SK-N-MC (cell line): Measurements from ENCODE around the gene OSM.

Experiments used
- DNase-seq: peaks from one replicate; pipeline ENCODE4 v3.0.0-alpha.2; 2011; ENCODE audit warnings: low read depth, low spot score
- H3K27ac ChIP-seq: fragments of 200-600 bp; sonication (generic); 2 replicates; pipeline ENCODE4 v1.5.1; 2016; ENCODE audit warnings: mixed run types
- H3K36me3 ChIP-seq: fragments of 200-600 bp; sonication (generic); 2 replicates; pipeline ENCODE4 v1.6.1; 2017; ENCODE audit warnings: antibody characterized with exemption, low read length, mixed read lengths; ENCODE audit not compliant: insufficient read depth
- H3K4me3 ChIP-seq: fragments of 200-600 bp; sonication (generic); 2 replicates; pipeline ENCODE4 v1.5.1; 2016
- H3K9ac ChIP-seq: fragments of 200-600 bp; sonication (generic); 2 replicates; pipeline ENCODE4 v1.8.0; 2017; ENCODE audit warnings: mixed run types, mixed read lengths; ENCODE audit not compliant: insufficient read length
- H3K9me3 ChIP-seq: fragments of 200-600 bp; sonication (generic); 2 replicates; pipeline ENCODE4 v1.6.1; 2017; ENCODE audit warnings: low read depth, mild to moderate bottlenecking, antibody characterized with exemption, low read length, moderate library complexity, mixed read lengths
- EZH2 ChIP-seq: fragments of 200-600 bp; sonication (generic); IDR thresholded peaks from one replicate; pipeline ENCODE4 v1.6.1; 2017; ENCODE audit warnings: antibody characterized with exemption
- FOXP2 ChIP-seq: optimal IDR thresholded peaks from 2 replicates; pipeline ENCODE3; 2011; ENCODE audit warnings: mild to moderate bottlenecking, moderate library complexity; ENCODE audit not compliant: insufficient read depth; ENCODE audit errors: extremely low read length, control extremely low read depth
- POLR2AphosphoS5 ChIP-seq: IDR thresholded peaks from 2 replicates; pipeline ENCODE4 v1.6.1; 2012; ENCODE audit warnings: mild to moderate bottlenecking, low read depth, low read length, borderline replicate concordance

OSM gene

DNA sequence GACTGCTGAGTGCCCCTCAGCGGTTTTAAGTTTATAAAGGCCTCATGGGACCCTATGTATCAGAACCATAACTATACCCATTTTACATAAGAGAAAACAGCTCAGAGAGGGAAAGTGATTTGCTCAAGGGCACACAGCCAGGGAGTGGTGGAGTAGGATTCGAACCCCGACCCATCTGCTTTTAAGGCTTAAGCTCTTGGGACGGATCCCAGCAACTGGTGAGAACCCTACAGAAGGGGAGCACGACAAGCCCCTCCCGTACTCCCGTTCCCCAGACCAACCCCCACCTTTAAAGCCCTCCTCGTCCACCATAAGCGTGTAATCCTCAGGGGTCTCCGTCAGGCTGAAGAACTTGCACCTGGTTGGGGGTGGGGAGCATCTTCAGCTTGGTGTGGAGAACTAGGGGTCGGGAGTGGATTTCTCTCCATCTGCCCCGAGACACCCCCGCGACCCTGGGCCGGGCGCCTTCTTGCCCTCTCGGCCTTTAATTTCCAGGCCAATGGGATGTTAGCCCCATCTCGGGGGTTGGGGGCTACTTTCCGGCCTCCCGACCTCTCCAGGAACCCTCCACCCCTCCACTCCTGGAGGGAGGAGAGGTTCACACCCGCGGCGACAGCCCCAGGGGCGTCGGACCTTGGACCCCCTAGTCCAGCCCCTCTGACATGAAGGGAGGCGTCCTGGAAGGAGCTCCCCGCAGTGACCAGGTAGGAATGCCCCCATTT, 21.9 kb upstream of the OSM start:
- H3K9me3 ChIP-seq: no peaks in the 10 kb centered on the region
- no peak for TF ChIP-seq FOXP2
- peak overlapping the region; percentile 10 for H3K9ac ChIP-seq
- no peak for DNase-seq
- no peaks in the 10 kb centered on the region for H3K36me3 ChIP-seq
- H3K27ac ChIP-seq: no peak overlapping the region
- peak overlapping the region; percentile 84 for H3K4me3 ChIP-seq

DNA sequence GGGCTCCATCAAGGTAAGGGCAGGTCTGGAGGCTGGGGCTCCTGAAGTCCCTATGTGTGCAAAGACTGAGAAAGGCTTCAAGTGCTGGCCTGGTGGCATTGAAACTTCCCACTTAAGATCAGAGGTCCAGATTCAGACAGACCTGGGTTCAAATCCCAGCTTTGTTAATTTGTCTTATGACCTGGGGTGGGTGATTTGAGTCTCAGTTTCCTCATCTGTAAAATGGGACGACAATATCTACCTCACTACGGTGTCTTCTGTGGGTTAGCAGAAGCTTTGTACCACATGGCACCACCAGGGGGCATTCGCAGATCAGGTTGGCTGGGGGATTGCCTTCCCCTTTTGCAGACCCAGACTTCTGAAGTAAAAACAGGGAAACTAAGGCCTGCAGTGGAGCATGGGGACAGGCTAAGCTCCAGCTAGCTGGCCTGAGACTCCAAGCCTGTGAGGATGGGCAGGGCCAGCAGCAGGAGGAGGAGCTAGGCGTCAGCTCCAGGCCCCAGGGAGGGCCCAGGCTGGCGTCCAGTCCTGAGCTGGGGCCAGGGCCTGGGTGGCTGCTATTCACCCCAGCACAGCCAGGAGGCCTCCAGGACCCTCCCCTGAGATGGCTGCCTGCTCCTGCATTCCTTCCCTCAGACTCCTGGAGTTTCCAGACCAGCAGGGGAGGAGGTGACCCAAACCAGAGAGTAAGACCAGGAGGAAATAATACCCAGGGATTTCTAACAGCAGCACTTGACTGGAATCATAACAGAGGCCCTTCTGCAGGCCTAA, 21.2 kb upstream of the OSM start:
- no peak overlapping the region for H3K4me3 ChIP-seq
- DNase-seq: no peak
- H3K9ac ChIP-seq: no peak overlapping the region
- no peaks in the 10 kb centered on the region for H3K9me3 ChIP-seq
- TF ChIP-seq POLR2AphosphoS5 (no peak), FOXP2 (no peak), EZH2 (no peak)
- no peaks in the 10 kb centered on the region for H3K36me3 ChIP-seq
- no peak overlapping the region for H3K27ac ChIP-seq

GRCh38 chr22:30286813-30287647, 20.4 kb upstream of the OSM start:
- no peak overlapping the region for H3K27ac ChIP-seq
- TF ChIP-seq POLR2AphosphoS5 (no peak), FOXP2 (no peak), EZH2 (no peak)
- no peak overlapping the region for H3K9ac ChIP-seq
- no peaks in the 10 kb centered on the region for H3K36me3 ChIP-seq
- no peak overlapping the region for H3K4me3 ChIP-seq
- DNase-seq: no peak
- H3K9me3 ChIP-seq: no peaks in the 10 kb centered on the region

DNA sequence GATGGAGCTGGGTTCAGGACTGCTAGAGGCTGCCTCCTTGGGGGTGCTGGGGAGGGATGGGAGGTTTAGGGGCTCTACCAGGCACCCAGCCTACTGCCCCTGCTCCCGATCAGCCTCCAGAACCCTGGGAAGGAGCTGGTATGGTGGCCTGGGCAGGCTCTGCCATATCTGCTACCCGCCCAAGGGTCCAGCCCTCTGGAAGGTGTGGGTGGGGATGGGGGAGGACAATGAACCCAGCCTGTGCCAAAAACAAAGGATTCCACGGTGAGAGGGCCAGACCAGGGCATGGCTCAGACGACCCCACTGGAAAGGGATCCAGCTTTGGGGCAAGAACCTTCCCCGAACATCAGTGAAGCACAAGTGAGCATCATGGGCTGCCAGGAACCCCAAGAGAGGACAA, 19.7 kb upstream of the OSM start:
- TF ChIP-seq POLR2AphosphoS5 (no peak), EZH2 (no peak), FOXP2 (no peak)
- no peak for DNase-seq
- Histone ChIP-seq H3K9ac (no peak overlapping the region), H3K36me3 (no peaks in the 10 kb centered on the region), H3K4me3 (no peak overlapping the region), H3K9me3 (no peaks in the 10 kb centered on the region), H3K27ac (no peak overlapping the region)

DNA sequence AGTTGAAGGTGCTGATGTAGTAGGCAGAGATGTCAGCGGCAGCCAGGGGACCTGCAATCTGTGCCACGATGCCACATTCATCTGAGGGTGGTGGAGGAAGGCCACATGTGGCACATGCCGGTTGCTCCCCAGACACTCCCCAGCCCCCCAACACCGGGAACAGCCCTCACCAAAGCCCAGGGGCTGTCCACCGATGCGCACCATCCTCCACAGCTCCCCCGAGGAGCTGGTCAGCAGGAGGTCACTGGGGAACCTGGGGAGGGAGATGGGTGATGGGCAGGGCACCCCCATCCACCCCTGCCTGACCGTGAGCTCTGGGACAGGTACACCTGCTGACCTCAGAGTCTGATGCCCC, 19.2 kb upstream of the OSM start:
- no peak for TF ChIP-seq POLR2AphosphoS5
- no peak for TF ChIP-seq EZH2
- no peak for TF ChIP-seq FOXP2
- H3K4me3 ChIP-seq: no peak overlapping the region
- no peak overlapping the region for H3K27ac ChIP-seq
- H3K36me3 ChIP-seq: no peaks in the 10 kb centered on the region
- no peak overlapping the region for H3K9ac ChIP-seq
- no peak for DNase-seq
- no peaks in the 10 kb centered on the region for H3K9me3 ChIP-seq

- Histone ChIP-seq H3K36me3 (no peaks in the 10 kb centered on the region), H3K27ac (no peak overlapping the region), H3K9ac (no peak overlapping the region), H3K9me3 (no peaks in the 10 kb centered on the region), H3K4me3 (no peak overlapping the region)
- TF ChIP-seq POLR2AphosphoS5: no peak
- no peak for TF ChIP-seq FOXP2
- no peak for TF ChIP-seq EZH2
- no peak for DNase-seq
Observed at GRCh38 chr22:30285176-30285845, 18.7 kb upstream of the OSM start.

GRCh38 chr22:30284666-30285065, 18.0 kb upstream of the OSM start:
- Histone ChIP-seq H3K4me3 (no peak overlapping the region), H3K27ac (no peak overlapping the region), H3K36me3 (no peaks in the 10 kb centered on the region), H3K9me3 (no peaks in the 10 kb centered on the region), H3K9ac (no peak overlapping the region)
- TF ChIP-seq POLR2AphosphoS5: no peak
- TF ChIP-seq FOXP2: no peak
- no peak for TF ChIP-seq EZH2
- DNase-seq: no peak

DNA sequence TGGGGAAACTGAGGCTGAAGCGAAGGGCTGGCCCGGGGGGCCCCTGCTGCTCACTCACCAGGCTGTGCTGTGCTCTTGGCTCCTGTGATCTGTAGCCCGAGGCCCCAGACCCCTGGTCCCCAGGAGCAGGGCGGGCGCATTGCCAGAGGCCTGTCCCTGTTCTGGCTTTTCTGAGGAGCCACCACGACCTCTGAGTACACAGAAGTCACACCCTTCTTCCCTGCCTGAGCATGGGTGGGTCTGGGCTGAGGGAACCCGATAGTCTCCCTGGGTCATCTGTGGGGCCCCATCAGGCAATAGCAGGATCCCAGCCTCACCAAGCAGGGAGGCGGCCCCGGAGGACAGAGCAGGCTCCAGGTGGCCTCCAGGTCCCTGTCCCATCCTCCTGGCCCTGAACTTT, 17.5 kb upstream of the OSM start:
- Histone ChIP-seq H3K9ac (no peak overlapping the region), H3K4me3 (no peak overlapping the region), H3K9me3 (no peaks in the 10 kb centered on the region), H3K36me3 (no peaks in the 10 kb centered on the region), H3K27ac (no peak overlapping the region)
- no peak for DNase-seq
- no peak for TF ChIP-seq FOXP2
- TF ChIP-seq EZH2: no peak
- no peak for TF ChIP-seq POLR2AphosphoS5
